Peyer's patch (tissue), 4 donors: ENCODE measurements around the gene ECSIT. TPM values are rescaled to one million over a fixed set of nuclear protein-coding genes. Genes with fewer than 3 reads are reported as not detected.

Source experiments
- DNase-seq, 3 donors: peaks; one replicate each; pipeline ENCODE4 v3.0.0-alpha.2; 2017 to 2019
- H3K27ac ChIP-seq, 4 donors: fragments of 200-600 bp; sonication (generic); one replicate each; pipeline ENCODE4 v1.5.1; 2016 to 2019
- H3K27me3 ChIP-seq, 2 donors: fragments of 200-600 bp; sonication (generic); one replicate each; pipeline ENCODE4 v1.5.1; 2019
- H3K36me3 ChIP-seq, 3 donors: fragments of 200-600 bp; sonication (generic); one replicate each; pipeline ENCODE4 v1.5.1; 2016 to 2019
- H3K4me1 ChIP-seq, 4 donors: fragments of 200-600 bp; sonication (generic); one replicate each; pipeline ENCODE4 v1.5.1; 2016 to 2019
- H3K4me3 ChIP-seq, 4 donors: fragments of 200-600 bp; sonication (generic); 1 replicate in 3 of 4; 2 replicates in 1 of 4; pipeline ENCODE4 v1.5.1; 2016 to 2019; ENCODE audit warnings: mild to moderate bottlenecking in 1 of 4
- H3K9me3 ChIP-seq, 4 donors: fragments of 200-600 bp; sonication (generic); one replicate each; pipeline ENCODE4 v1.5.1; 2016 to 2019; ENCODE audit warnings: mild to moderate bottlenecking in 1 of 4
- POLR2A ChIP-seq, 2 donors: fragments of 450-650 bp; IDR thresholded peaks; one replicate each; pipeline ENCODE4 v1.5.1; 2017; ENCODE audit warnings: antibody characterized with exemption in 2 of 2, mild to moderate bottlenecking in 2 of 2, moderate library complexity in 2 of 2
- total RNA-seq, 4 donors: library from RNA; depleted of rRNA; stranded (reverse); fragments of >200 nt; gene quantifications; one replicate each; pipeline ENCODE4 v1.1.0, GENCODE V29; 2016
- TF ChIP-seq, protein P1 (sequence below), 6 experiments: fragments of 450-650 bp in 4 of 6; fragments of 200-600 bp in 2 of 6; sonication (generic) in 1 of 6; IDR thresholded peaks; one replicate each; pipeline ENCODE4 v1.5.1; 2017 to 2019; ENCODE audit warnings: antibody characterized with exemption in 6 of 6, mild to moderate bottlenecking in 3 of 6, moderate library complexity in 1 of 6

ECSIT gene
- total RNA-seq, 4 donors from 2014 or later = 50.1 to 94.0 (median 70.4) TPM

DNA sequence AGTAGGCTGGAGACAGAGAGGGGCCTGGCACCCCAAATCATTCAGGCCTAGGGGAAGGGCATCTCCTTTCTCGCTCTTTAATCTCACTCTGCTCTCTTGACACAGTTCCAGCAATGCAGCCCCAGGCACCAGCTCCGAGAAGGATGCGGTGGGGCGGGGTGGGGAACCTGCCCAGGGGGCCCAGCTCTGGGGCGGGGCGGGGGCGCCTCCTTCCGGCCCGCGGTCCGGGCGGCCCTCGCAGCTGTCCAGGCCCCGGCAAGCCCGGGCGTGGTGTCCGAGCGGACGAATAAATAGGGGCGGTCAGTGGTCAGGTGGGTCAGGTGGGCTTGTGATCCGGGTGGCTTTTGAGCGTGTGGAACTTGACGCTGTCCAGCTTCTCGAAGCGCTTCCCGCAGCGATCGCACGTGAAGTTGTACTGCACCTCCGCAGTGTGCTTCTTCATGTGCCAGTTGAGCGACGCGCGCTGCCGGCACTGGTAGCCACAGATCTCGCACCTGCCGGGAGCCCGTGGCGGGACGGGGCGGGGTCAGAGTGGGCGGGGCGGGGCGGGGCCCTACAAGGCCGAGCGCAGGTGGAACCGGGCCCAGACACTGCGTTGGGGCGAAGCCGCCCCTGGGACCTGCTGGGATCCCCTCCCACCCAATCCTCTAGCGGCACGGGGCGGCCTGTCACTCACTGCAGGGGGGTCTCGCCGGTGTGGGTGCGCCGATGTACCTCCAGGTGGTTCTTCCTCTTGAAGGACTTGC, 45.4 kb downstream of the ECSIT start:
- H3K4me3 ChIP-seq = no peak overlapping the region
- H3K36me3 ChIP-seq = peaks cover 0 to 22% (median 0%) of the 10 kb centered on the region in 3 donors
- no peak for DNase-seq
- TF ChIP-seq, protein P1, sequence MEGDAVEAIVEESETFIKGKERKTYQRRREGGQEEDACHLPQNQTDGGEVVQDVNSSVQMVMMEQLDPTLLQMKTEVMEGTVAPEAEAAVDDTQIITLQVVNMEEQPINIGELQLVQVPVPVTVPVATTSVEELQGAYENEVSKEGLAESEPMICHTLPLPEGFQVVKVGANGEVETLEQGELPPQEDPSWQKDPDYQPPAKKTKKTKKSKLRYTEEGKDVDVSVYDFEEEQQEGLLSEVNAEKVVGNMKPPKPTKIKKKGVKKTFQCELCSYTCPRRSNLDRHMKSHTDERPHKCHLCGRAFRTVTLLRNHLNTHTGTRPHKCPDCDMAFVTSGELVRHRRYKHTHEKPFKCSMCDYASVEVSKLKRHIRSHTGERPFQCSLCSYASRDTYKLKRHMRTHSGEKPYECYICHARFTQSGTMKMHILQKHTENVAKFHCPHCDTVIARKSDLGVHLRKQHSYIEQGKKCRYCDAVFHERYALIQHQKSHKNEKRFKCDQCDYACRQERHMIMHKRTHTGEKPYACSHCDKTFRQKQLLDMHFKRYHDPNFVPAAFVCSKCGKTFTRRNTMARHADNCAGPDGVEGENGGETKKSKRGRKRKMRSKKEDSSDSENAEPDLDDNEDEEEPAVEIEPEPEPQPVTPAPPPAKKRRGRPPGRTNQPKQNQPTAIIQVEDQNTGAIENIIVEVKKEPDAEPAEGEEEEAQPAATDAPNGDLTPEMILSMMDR (IDR thresholded peaks at IDR 0.05) = no peak
- TF ChIP-seq POLR2A (IDR thresholded peaks at IDR 0.05) = no peak
- no peak overlapping the region for H3K27ac ChIP-seq
- H3K27me3 ChIP-seq = peaks cover 0 to 36% of the 10 kb centered on the region in 2 donors
- H3K4me1 ChIP-seq = peaks cover 0 to 41% (median 25%) of the 10 kb centered on the region in 4 donors
- H3K9me3 ChIP-seq = peaks cover 0 to 3% (median 0%) of the 10 kb centered on the region in 4 donors

DNA sequence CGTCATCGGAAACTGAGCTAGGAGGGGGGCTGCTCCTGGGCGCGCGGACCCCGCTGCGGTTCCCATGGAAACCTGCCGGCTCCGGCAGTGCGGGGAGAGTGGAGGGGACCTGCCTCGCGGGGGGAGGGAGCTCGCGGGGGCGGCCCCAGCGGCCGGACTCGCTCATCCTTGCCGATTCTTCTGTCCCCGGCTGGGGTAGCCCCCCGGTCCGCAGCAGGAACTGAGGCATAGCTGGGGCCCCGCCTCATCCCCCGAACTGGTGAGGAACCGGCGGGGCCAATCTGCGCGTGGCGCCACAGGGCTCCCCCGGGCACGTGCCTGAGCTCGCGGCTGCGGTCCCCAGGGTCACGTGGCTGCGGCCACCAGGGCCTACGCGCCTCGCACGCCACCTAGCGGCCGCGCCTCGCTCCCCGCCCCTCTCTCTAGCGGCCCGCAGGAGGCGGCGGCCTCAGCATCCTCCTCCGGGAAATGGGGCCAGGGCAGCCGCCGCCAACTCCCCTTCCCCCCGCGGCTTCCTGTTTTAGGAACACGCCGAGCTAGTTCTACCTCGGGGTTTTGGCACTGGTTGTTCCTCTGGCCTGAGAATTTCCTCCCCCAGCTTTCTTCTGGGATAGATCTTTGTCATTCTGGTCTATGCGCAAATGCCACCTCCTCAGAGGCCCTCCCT, 46.4 kb downstream of the ECSIT start:
- peaks cover 0 to 36% of the 10 kb centered on the region in 2 donors for H3K27me3 ChIP-seq
- peak; percentile 81 to 93 (median 85) for DNase-seq

GRCh38 chr19:11481534-11482383, 47.2 kb downstream of the ECSIT start:
- peak overlapping the region in 1 of 4 donors; percentile 31 for H3K27ac ChIP-seq
- H3K9me3 ChIP-seq = peaks cover 0 to 3% (median 0%) of the 10 kb centered on the region in 4 donors
- TF ChIP-seq, protein P1 (IDR thresholded peaks at IDR 0.05) = no peak
- no peak for TF ChIP-seq POLR2A (IDR thresholded peaks at IDR 0.05)
- peaks cover 0 to 36% of the 10 kb centered on the region in 2 donors for H3K27me3 ChIP-seq
- H3K4me3 ChIP-seq = peak overlapping the region; percentile 7 to 46 (median 40)
- peak; percentile 60 to 71 (median 62) for DNase-seq
- H3K4me1 ChIP-seq = peaks cover 0 to 41% (median 25%) of the 10 kb centered on the region in 4 donors
- H3K36me3 ChIP-seq = peaks cover 0 to 15% (median 0%) of the 10 kb centered on the region in 3 donors

More for the DNA sequence above, 46.4 kb downstream of the ECSIT start:
- peaks cover 0 to 22% (median 0%) of the 10 kb centered on the region in 3 donors for H3K36me3 ChIP-seq
- TF ChIP-seq, protein P1 (IDR thresholded peaks at IDR 0.05) = peak; percentile 94 to 98 (median 98)
- no peak for TF ChIP-seq POLR2A (IDR thresholded peaks at IDR 0.05)
- peaks cover 0 to 41% (median 25%) of the 10 kb centered on the region in 4 donors for H3K4me1 ChIP-seq
- peaks cover 0 to 3% (median 0%) of the 10 kb centered on the region in 4 donors for H3K9me3 ChIP-seq
- peak overlapping the region in 1 of 4 donors; percentile 31 for H3K27ac ChIP-seq
- H3K4me3 ChIP-seq = peak overlapping the region; percentile 7 to 46 (median 40)

GRCh38 chr19:11480715-11481533, 48.0 kb downstream of the ECSIT start, which contains the start of gene ELAVL3:
TSS of gene ELAVL3 (minus strand) at chr19:11481046. CDS start at chr19:11480608, 438 bp downstream.
- TF ChIP-seq, protein P1 (IDR thresholded peaks at IDR 0.05) = peak in 1 of 6 experiments; percentile 10
- TF ChIP-seq POLR2A (IDR thresholded peaks at IDR 0.05) = no peak
- Histone ChIP-seq H3K4me3 (peak within 1 kb of the TSS in 3 of 4 donors; percentile 36 to 46 (median 43)), H3K27me3 (peaks cover 0 to 36% of the 10 kb centered on the region in 2 donors), H3K4me1 (peaks cover 0 to 41% (median 25%) of the 10 kb centered on the region in 4 donors), H3K27ac (no peak within 1 kb of the TSS), H3K9me3 (peaks cover 0 to 3% (median 0%) of the 10 kb centered on the region in 4 donors), H3K36me3 (peaks cover 0 to 12% (median 0%) of the 10 kb centered on the region in 3 donors)
- no peak for DNase-seq
